ENCODE data around the gene METTL2B.
"Not testable (repeated sequence)": the region's sequence is repeated elsewhere in the genome, so short reads cannot be mapped to it uniquely, and the experiment has no call there.

Gene METTL2B

DNA sequence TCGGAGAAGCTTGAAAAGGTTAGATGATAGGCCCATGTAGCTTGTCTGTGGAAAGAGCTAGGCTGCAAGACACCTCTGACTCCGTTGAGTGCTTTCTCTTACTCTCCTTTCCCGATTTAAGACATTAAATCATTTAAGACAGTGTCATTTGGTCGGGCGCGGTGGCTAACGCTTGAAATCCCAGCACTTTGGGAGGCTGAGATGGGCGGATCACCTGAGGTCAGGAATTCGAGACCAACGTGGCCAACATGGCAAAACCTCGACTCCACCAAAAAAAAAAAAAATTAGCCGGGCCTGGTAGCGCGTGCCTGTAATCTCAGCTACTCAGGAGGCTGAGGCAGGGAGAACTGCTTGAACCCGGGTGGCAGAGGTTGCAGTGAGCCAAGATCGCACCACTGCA is 52.6 kb downstream of the METTL2B start:
- not testable (repeated sequence) for FAIRE-seq

- not testable (repeated sequence) for FAIRE-seq
These were observed 53.7 kb downstream of the METTL2B start for GRCh38 chr7:128530121-128530854.

DNA sequence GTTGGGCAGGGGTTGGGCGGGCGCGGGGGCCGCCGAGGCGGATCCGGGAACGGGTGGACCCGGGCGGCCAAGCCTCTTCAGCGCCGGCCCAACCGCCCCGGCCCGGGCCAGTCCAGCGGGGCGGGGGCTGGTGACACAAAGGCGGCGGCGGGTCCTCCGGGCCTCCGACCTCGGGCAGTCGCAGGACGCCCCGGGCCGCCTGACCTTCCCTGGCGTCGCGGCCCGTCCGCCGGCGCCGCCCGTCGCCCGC is 54.2 kb downstream of the METTL2B start:
- FAIRE-seq = no peak

DNA sequence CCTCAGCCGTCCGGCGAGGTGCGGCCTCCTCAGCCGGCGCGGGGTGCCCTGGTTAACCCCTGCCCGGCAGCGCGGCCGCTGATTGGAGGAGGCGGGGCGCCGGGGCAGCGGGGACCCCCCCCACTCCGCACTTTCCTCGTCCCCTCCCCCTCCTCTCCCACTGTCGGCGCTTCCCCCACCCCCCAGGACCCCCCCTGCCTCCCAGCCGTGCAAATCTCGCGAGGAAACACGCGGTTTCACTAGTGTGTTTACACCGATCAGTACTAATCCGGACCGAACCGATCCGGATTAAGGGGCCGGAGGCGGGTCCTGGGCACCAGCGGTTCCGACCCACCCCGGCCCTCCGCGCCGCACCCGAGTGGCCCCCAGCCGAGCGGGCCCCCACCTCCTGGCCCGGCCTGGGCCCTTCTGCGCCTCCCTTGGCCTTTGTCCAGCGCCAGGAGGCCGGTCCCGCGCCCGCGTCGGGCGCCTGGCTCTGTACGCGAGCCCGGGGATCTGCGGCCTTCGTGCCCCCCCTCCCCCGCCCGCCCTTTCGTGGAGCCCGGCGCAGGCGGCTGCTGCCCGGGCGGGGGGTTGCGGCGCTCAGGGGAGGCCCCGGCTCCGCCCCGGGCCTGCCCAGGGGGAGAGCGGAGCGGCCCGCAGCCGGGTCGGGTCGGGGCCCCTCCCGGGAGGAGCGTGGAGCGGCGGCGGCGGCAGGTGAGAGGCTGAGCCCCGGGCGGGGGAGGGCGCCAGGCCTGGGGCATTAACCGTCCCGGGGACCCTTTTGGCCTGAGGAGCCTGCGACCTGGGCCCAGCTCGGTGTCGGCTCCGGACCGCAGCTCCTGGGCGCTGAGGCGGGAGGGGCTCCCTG is 54.8 kb downstream of the METTL2B start:
- not testable (repeated sequence) for FAIRE-seq

DNA sequence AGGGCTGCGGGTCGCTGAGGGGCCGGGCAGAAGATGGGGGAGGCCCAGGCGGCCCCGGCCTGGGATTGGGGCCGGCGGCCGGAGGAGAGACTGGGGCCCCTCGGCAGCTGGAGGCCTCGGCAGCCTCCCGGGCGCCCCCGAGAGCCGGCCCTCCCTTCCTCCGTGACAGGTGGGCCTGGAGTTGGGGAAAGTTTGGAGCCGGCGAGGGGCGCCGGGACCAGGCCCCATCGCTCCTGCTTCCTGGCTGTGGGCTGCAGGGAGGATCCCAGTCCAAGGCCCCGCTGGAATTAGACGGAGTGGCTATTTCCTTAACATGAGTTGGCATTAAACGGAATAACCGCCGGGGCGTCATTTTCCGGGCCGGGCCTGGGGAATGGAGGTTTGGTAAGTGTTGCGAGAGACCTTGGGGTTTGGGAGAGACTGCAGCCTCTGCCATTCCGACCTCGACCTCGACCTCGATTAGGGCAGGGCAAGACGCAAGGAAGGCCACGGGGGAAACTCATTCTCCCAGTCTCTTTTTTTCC is 55.5 kb downstream of the METTL2B start:
- not testable (repeated sequence) for FAIRE-seq

GRCh38 chr7:128532956-128533355 is 56.4 kb downstream of the METTL2B start:
- not testable (repeated sequence) for FAIRE-seq

DNA sequence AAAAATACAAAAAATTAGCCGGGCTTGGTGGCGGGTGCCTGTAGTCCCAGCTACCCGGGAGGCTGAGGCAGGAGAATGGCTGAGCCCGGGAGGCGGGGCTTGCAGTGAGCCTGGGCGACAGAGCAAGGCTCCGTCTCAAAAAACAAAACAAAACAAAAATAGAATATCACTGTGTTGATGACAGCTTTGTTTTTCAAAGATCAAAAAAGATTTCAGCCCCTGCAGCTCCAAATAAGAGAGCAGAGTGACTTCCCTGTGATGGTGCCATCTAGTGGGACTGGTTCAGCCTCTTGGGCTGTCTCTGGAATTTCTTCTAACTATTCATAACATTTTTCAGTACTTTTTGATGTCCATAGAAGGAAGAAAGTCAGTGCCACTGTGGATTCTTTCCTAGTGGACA is 60.9 kb downstream of the METTL2B start:
- peak; percentile 93 for FAIRE-seq

- not testable (repeated sequence) for FAIRE-seq
These were observed 66.0 kb downstream of the METTL2B start for GRCh38 chr7:128542530-128542929.

DNA sequence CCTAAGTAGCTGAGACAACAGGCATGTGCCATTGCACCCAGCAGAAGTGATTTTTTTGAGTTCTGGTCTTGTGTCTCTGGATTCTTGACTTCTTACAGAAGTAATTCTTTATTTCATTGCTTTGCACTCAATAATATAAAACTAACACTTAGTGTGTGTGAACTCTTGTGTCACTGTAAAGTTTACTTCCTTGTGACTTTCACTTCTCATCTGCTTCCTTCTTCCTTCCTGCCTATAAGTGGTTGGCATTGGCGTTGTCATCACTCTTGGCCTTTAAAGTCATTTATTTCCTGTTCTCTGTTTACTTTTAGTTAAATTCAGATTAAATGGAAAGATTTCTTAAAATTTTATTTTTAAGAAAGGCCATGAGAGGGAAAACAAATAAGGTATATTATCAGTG is 66.8 kb downstream of the METTL2B start:
- FAIRE-seq = not testable (repeated sequence)

DNA sequence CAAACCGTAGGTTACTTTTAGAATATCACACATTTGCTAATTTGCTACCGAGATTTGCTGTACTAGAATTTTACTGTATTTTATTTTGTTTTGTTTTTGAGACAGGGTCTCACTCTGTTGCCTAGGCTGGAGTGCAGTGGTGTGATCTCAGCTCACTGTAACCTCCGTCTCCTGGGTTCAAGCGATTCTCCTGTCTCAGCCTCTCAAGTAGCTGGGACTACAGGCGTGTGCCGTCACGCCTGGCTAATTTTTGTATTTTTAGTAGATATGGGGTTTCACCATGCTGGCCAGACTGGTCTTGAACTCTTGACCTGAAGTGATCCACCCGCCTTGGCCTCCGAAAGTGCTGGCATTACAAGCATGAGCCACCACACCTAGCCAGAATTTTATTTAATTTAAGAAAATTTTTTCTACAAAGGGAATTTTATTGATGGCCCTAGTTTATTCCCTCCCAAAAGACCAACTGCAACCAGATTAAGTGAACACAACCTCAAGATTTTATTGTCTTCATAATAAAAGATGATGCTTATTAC is 69.8 kb downstream of the METTL2B start:
- FAIRE-seq = not testable (repeated sequence)

DNA sequence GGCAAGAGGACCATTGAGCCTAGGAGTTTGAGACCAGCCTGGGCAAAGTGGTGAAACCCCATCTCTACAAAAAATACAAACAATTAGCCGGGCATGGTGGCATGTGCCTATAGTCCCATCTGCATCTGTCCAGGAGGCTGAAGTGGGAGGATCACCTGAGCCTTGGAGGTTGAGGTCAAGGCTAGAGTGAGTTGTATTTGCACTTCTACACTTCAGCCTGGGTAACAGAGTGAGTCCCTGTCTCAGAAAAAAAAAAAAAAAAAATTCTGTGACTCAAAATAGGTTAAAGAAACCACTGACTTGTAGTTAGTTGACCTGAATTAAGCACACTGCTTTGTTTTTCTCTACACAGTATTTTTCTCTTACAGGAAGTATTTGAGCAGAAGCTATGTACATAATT is 74.4 kb downstream of the METTL2B start:
- no peak for FAIRE-seq

DNA sequence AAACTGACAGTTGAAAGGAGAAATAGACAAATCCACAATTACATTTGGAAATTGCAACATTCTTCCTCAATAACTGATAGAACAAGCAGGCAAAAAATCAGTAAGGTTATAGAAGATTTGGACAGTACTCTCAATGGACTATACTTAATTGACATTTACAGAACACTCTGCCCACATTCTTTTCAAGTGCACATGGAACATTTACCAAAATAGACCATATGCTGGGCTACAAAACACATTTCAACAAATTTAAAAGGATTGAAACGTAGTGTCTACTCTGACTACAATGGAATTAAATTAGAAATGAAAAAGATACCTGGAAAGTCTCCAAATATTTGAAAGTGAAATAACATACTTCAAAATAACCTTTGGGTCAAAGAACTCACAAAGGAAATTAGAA is 77.8 kb downstream of the METTL2B start:
- FAIRE-seq = not testable (repeated sequence)
